Left lung (tissue), 10 donors: ENCODE results near the gene PRSS38. TPM values are rescaled to one million over a fixed set of nuclear protein-coding genes. Genes with fewer than 3 reads are reported as not detected.

ENCODE experiments used
- ATAC-seq: fragments of 200-7000 bp; cut with Tn5 transposase; one replicate; pipeline ENCODE4 v1.9.1; 2020; ENCODE audit warnings: moderate library complexity
- DNase-seq, 4 donors: peaks; one replicate each; pipeline ENCODE4 v3.0.0-alpha.2; 2013 to 2020
- H3K27ac ChIP-seq, 2 donors: fragments of 200-600 bp; sonication (generic) in 1 of 2; one replicate each; pipeline versions ENCODE4 v1.5.0 to v1.8.0; 2020 to 2021
- H3K27me3 ChIP-seq, 2 donors: fragments of 200-600 bp; sonication (generic) in 1 of 2; one replicate each; pipeline versions ENCODE4 v1.5.0 to v1.8.0; 2020 to 2021
- H3K36me3 ChIP-seq, 2 donors: fragments of 200-600 bp; sonication (generic) in 1 of 2; one replicate each; pipeline versions ENCODE4 v1.5.0 to v1.8.0; 2020 to 2021
- H3K4me1 ChIP-seq, 2 donors: fragments of 200-600 bp; one replicate each; pipeline ENCODE4 v1.8.0; 2021
- H3K4me3 ChIP-seq, 2 donors: fragments of 200-600 bp; sonication (generic) in 1 of 2; one replicate each; pipeline versions ENCODE4 v1.5.0 to v1.8.0; 2020 to 2021; ENCODE audit warnings: mild to moderate bottlenecking in 1 of 2
- H3K9me3 ChIP-seq, 2 donors: fragments of 200-600 bp; sonication (generic) in 1 of 2; one replicate each; pipeline versions ENCODE4 v1.5.0 to v1.8.0; 2020 to 2021
- CTCF ChIP-seq, 2 donors: fragments of 200-600 bp; sonication (generic) in 1 of 2; IDR thresholded peaks; one replicate each; pipeline versions ENCODE4 v1.5.0 to v1.8.0; 2021; ENCODE audit warnings: antibody characterized with exemption in 2 of 2
- intact Hi-C, 2 donors: fragments of 100-400 bp; cut with DNase I; formaldehyde crosslinking; loops; one replicate each; pipeline versions ENCODE4 v1.11.2 to v1.14.2; 2022
- polyA plus RNA-seq, 6 donors: library from polyadenylated mRNA; unstranded; fragments of 120-200 nt; gene quantifications; one replicate each; pipeline ENCODE4 v1.2.1, GENCODE V29; 2013; ENCODE audit not compliant: insufficient read length in 6 of 6
- total RNA-seq, 2 donors: library from RNA; stranded (reverse); fragmentation: NEBNext Ultra II Directional; extraction: Animal tissue kit (Norgen Biotek cat#: 25700); gene quantifications; one replicate each; pipeline ENCODE4 v1.2.1, GENCODE V29; 2021
- donor health status: DM: no; HTN: yes; CAD: no.
- donor health status: DM: no; HTN: no; CAD: no.

Gene PRSS38
- total and polyA plus RNA-seq, 8 donors: not detected

- no peak for TF ChIP-seq CTCF (IDR thresholded peaks at IDR 0.05)
- Histone ChIP-seq H3K4me1 (peaks cover 9 to 18% of the 10 kb centered on the region in 2 donors), H3K36me3 (no peaks in the 10 kb centered on the region), H3K27me3 (peaks cover 0 to 39% of the 10 kb centered on the region in 2 donors), H3K27ac (no peak overlapping the region), H3K9me3 (no peaks in the 10 kb centered on the region), H3K4me3 (no peak overlapping the region)
- intact Hi-C loops: no loop called here
- no peak for ATAC-seq
- DNase-seq: no peak
Measured at GRCh38 chr1:227791425-227792143, 23.9 kb upstream of the PRSS38 start.

- H3K4me1 ChIP-seq: peaks cover under 1 to 9% of the 10 kb centered on the region in 2 donors
- TF ChIP-seq CTCF (IDR thresholded peaks at IDR 0.05): no peak
Measured at GRCh38 chr1:227792216-227793078, 23.0 kb upstream of the PRSS38 start.

GRCh38 chr1:227793079-227793947 lies 22.2 kb upstream of the PRSS38 start:
- TF ChIP-seq CTCF (IDR thresholded peaks at IDR 0.05): no peak
- H3K4me3 ChIP-seq: no peak overlapping the region
- no peaks in the 10 kb centered on the region for H3K36me3 ChIP-seq
- no peak overlapping the region for H3K27ac ChIP-seq
- ATAC-seq (no peak), DNase-seq (peak in 1 of 4 donors; percentile 57)
- H3K4me1 ChIP-seq: peaks cover 0 to 6% of the 10 kb centered on the region in 2 donors
- peaks cover 0 to 28% of the 10 kb centered on the region in 2 donors for H3K27me3 ChIP-seq
- intact Hi-C loops: no loop called here
- H3K9me3 ChIP-seq: no peaks in the 10 kb centered on the region

More at GRCh38 chr1:227792216-227793078, 23.0 kb upstream of the PRSS38 start:
- H3K27ac ChIP-seq: no peak overlapping the region
- H3K4me3 ChIP-seq: no peak overlapping the region
- no peaks in the 10 kb centered on the region for H3K36me3 ChIP-seq
- ATAC-seq (no peak), DNase-seq (peak in 1 of 4 donors; percentile 68)
- peaks cover 0 to 33% of the 10 kb centered on the region in 2 donors for H3K27me3 ChIP-seq
- no peaks in the 10 kb centered on the region for H3K9me3 ChIP-seq
- intact Hi-C loops: no loop called here

- TF ChIP-seq CTCF (IDR thresholded peaks at IDR 0.05): no peak
- ATAC-seq: peak; percentile 62
Measured at GRCh38 chr1:227793948-227794816, 21.3 kb upstream of the PRSS38 start.

More at GRCh38 chr1:227793948-227794816, 21.3 kb upstream of the PRSS38 start:
- intact Hi-C loops: no loop called here
- H3K27me3 ChIP-seq: peaks cover 0 to 20% of the 10 kb centered on the region in 2 donors
- H3K4me1 ChIP-seq: peaks cover 0 to 6% of the 10 kb centered on the region in 2 donors
- H3K27ac ChIP-seq: no peak overlapping the region
- DNase-seq: peak in 2 of 4 donors; percentile 27 to 74
- no peaks in the 10 kb centered on the region for H3K9me3 ChIP-seq
- no peaks in the 10 kb centered on the region for H3K36me3 ChIP-seq
- no peak overlapping the region for H3K4me3 ChIP-seq
